K562 (cell line): ENCODE data around the gene COX6B1. TPM values are rescaled to one million over a fixed set of nuclear protein-coding genes. Genes with fewer than 3 reads are reported as not detected.

ENCODE experiments used
- CREBBP ChIP-seq: IDR thresholded peaks from one replicate; pipeline ENCODE4 v1.6.1; 2012; ENCODE audit warnings: low read depth, mild to moderate bottlenecking, control low read depth, inconsistent platforms, low read length
- HDAC8 ChIP-seq: fragments of 450-650 bp; IDR thresholded peaks from 2 replicates; pipeline ENCODE4 v1.6.1; 2016; ENCODE audit warnings: mild to moderate bottlenecking, missing genetic modification characterization, moderate library complexity, missing compliant biosample characterization
- MYC ChIP-seq, 2 experiments: fragments of 250-450 bp in 1 of 2; sonication (Bioruptor Pico) in 1 of 2; IDR thresholded peaks; 2 replicates each; pipeline versions ENCODE4 v1.5.1 to v1.6.1; 2012 to 2021; ENCODE audit warnings: low read depth in 2 of 2, borderline replicate concordance in 1 of 2, improper control_type of control experiment in 1 of 2, low read length in 1 of 2, mild to moderate bottlenecking in 1 of 2, moderate library complexity in 1 of 2
- NFE2L1 ChIP-seq: fragments of 450-650 bp; IDR thresholded peaks from 2 replicates; pipeline ENCODE4 v1.6.1; 2016; ENCODE audit warnings: missing genetic modification characterization, low read depth, mild to moderate bottlenecking, missing compliant biosample characterization, moderate library complexity, borderline replicate concordance
- POLR2AphosphoS2 ChIP-seq: IDR thresholded peaks from 2 replicates; pipeline ENCODE4 v1.6.1; 2012; ENCODE audit warnings: low read length, improper control_type of control experiment
- RBM39 ChIP-seq: fragments of 200-400 bp; formaldehyde crosslinking; optimal IDR thresholded peaks from 2 replicates; pipeline ENCODE3; 2018; ENCODE audit warnings: low read depth, low read length
- SMARCB1 ChIP-seq: IDR thresholded peaks from 2 replicates; pipeline ENCODE4 v1.6.1; 2011; ENCODE audit warnings: improper control_type of control experiment, low read depth; ENCODE audit not compliant: insufficient read length
- SNRNP70 ChIP-seq: fragments of 200-400 bp; formaldehyde crosslinking; optimal IDR thresholded peaks from 2 replicates; pipeline ENCODE3; 2017; ENCODE audit warnings: low read depth, low read length
- SUPT5H ChIP-seq: fragments of 450-650 bp; IDR thresholded peaks from 2 replicates; pipeline ENCODE4 v1.6.1; 2016
- TFAM ChIP-seq: fragments of 250-450 bp; sonication (Bioruptor Pico); conservative IDR thresholded peaks from 2 replicates; pipeline ENCODE4 v1.5.0; 2021; ENCODE audit warnings: mild to moderate bottlenecking, moderate library complexity
- ZEB2 ChIP-seq: fragments of 450-650 bp; IDR thresholded peaks from 2 replicates; pipeline ENCODE4 v1.6.1; 2016
- ZFX ChIP-seq: sonication (generic); formaldehyde crosslinking; IDR thresholded peaks from 2 replicates; pipeline ENCODE4 v1.8.0; 2022; ENCODE audit warnings: mild to moderate bottlenecking, missing genetic modification reagents, moderate library complexity
- ZNF217 ChIP-seq: sonication (generic); formaldehyde crosslinking; IDR thresholded peaks from 2 replicates; pipeline ENCODE4 v1.8.0; 2022; ENCODE audit warnings: mild to moderate bottlenecking, missing genetic modification reagents
- ZNF408 ChIP-seq: fragments of 250-450 bp; sonication (Bioruptor Pico); IDR thresholded peaks from 2 replicates; pipeline ENCODE4 v1.4.0; 2020; ENCODE audit warnings: low read depth, mild to moderate bottlenecking, moderate library complexity
- polyA plus RNA-seq, 8 experiments: library from polyadenylated mRNA; depleted of rRNA in 4 of 8; stranded (reverse) in 5 of 8; unstranded in 3 of 8; fragments of >200 nt; fragmentation: Nextera tagmentation in 2 of 8; fragmentation: Illumina TruSeq in 1 of 8; extraction: Ambion mirVana in 2 of 8; extraction: Trizol in 1 of 8; gene quantifications; 2 replicates each; pipeline versions ENCODE4 v1.2.1 to v1.2.3, GENCODE V29; 2011 to 2014; ENCODE audit warnings: inconsistent platforms in 1 of 8, missing spikeins in 1 of 8
- total RNA-seq, 7 experiments: library from RNA; depleted of rRNA in 6 of 7; stranded (reverse); fragments of >200 nt in 6 of 7; fragmentation: Illumina TruSeq in 2 of 7; extraction: Trizol in 2 of 7; gene quantifications; 2 replicates each; pipeline versions ENCODE4 v1.2.1 to v1.2.3, GENCODE V29; 2011 to 2021; ENCODE audit warnings: low replicate concordance in 1 of 7
- TF ChIP-seq, protein P1 (sequence below): fragments of 250-450 bp; sonication (Bioruptor Pico); IDR thresholded peaks from 2 replicates; pipeline ENCODE4 v1.4.0; 2020; ENCODE audit warnings: mild to moderate bottlenecking
- TF ChIP-seq, protein P2 (sequence below): fragments of 450-650 bp; IDR thresholded peaks from 2 replicates; pipeline ENCODE4 v1.7.0; 2016; ENCODE audit warnings: borderline replicate concordance
- TF ChIP-seq, protein P3 (sequence below): IDR thresholded peaks from 3 replicates; pipeline ENCODE4 v1.6.1; 2011; ENCODE audit warnings: borderline replicate concordance, mild to moderate bottlenecking; ENCODE audit not compliant: insufficient read length, insufficient read depth
- TF ChIP-seq, protein P4 (sequence below): fragments of 250-450 bp; sonication (Bioruptor Pico); IDR thresholded peaks from 2 replicates; pipeline ENCODE4 v1.8.0; 2021; ENCODE audit warnings: moderate library complexity, mild to moderate bottlenecking, inconsistent platforms
- TF ChIP-seq, protein P5 (sequence below): fragments of 450-650 bp; IDR thresholded peaks from 2 replicates; pipeline ENCODE4 v1.7.1; 2018; ENCODE audit warnings: mild to moderate bottlenecking, low read depth; ENCODE audit not compliant: partially characterized antibody
- TF ChIP-seq, protein P6 (sequence below): fragments of 250-450 bp; sonication (Bioruptor Pico); IDR thresholded peaks from 2 replicates; pipeline ENCODE4 v1.5.0; 2020; ENCODE audit warnings: mild to moderate bottlenecking

Gene COX6B1
- total and polyA plus RNA-seq, 9 of the 15 experiments (the other 6 are each of a cell fraction or from before 2014, with no cell fraction given), result 777 to 2,393 (median 1,219) TPM

DNA sequence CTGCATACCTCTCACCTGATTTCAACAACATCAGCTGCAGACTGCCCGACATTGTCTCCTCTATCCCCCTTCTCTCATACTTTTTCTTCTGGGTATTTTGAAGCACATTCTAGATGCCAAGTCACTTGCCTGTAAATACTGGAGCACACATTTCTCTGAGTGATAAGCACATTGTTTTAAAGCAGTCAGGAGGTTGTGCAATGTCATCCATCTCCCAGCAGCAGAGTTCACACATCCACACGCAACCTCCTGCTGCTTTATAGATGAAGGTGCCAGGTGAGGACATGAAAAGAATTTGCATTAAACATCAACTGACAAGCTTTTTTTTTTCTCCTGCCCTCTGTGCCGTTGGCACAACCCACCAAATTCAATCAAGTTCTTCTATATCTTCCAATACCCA is 23.7 kb downstream of the COX6B1 start (continued):
- no peak for TF ChIP-seq POLR2AphosphoS2
- no peak for TF ChIP-seq SMARCB1
- TF ChIP-seq MYC (IDR thresholded peaks at IDR 0.05; ENCODE audit: low read depth, low read length), result peak; percentile 54; the same call in 1 of the 2 replicates
- no peak for TF ChIP-seq MYC (CRISPR knock-in tag; IDR thresholded peaks at IDR 0.05; ENCODE audit: borderline replicate concordance, low read depth)
- TF ChIP-seq TFAM (CRISPR knock-in tag), result no peak
- TF ChIP-seq, protein P1, sequence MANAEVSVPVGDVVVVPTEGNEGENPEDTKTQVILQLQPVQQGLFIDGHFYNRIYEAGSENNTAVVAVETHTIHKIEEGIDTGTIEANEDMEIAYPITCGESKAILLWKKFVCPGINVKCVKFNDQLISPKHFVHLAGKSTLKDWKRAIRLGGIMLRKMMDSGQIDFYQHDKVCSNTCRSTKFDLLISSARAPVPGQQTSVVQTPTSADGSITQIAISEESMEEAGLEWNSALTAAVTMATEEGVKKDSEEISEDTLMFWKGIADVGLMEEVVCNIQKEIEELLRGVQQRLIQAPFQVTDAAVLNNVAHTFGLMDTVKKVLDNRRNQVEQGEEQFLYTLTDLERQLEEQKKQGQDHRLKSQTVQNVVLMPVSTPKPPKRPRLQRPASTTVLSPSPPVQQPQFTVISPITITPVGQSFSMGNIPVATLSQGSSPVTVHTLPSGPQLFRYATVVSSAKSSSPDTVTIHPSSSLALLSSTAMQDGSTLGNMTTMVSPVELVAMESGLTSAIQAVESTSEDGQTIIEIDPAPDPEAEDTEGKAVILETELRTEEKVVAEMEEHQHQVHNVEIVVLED (CRISPR knock-in tag), result no peak
- TF ChIP-seq ZNF217, result no peak
- TF ChIP-seq ZEB2, result peak; percentile 91
- TF ChIP-seq NFE2L1 (tag), result no peak
- TF ChIP-seq, protein P2, sequence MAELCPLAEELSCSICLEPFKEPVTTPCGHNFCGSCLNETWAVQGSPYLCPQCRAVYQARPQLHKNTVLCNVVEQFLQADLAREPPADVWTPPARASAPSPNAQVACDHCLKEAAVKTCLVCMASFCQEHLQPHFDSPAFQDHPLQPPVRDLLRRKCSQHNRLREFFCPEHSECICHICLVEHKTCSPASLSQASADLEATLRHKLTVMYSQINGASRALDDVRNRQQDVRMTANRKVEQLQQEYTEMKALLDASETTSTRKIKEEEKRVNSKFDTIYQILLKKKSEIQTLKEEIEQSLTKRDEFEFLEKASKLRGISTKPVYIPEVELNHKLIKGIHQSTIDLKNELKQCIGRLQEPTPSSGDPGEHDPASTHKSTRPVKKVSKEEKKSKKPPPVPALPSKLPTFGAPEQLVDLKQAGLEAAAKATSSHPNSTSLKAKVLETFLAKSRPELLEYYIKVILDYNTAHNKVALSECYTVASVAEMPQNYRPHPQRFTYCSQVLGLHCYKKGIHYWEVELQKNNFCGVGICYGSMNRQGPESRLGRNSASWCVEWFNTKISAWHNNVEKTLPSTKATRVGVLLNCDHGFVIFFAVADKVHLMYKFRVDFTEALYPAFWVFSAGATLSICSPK, result no peak
- no peak for TF ChIP-seq RBM39
- no peak for TF ChIP-seq ZNF408 (CRISPR knock-in tag)
- TF ChIP-seq SNRNP70, result no peak
- TF ChIP-seq SUPT5H, result no peak
- no peak for TF ChIP-seq HDAC8 (tag)
- TF ChIP-seq, protein P3, sequence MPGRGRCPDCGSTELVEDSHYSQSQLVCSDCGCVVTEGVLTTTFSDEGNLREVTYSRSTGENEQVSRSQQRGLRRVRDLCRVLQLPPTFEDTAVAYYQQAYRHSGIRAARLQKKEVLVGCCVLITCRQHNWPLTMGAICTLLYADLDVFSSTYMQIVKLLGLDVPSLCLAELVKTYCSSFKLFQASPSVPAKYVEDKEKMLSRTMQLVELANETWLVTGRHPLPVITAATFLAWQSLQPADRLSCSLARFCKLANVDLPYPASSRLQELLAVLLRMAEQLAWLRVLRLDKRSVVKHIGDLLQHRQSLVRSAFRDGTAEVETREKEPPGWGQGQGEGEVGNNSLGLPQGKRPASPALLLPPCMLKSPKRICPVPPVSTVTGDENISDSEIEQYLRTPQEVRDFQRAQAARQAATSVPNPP, result no peak
- TF ChIP-seq, protein P4, sequence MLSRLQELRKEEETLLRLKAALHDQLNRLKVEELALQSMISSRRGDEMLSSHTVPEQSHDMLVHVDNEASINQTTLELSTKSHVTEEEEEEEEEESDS (CRISPR knock-in tag), result no peak
- no peak for TF ChIP-seq ZFX (CRISPR knock-in tag)
- no peak for TF ChIP-seq CREBBP
- TF ChIP-seq, protein P5, sequence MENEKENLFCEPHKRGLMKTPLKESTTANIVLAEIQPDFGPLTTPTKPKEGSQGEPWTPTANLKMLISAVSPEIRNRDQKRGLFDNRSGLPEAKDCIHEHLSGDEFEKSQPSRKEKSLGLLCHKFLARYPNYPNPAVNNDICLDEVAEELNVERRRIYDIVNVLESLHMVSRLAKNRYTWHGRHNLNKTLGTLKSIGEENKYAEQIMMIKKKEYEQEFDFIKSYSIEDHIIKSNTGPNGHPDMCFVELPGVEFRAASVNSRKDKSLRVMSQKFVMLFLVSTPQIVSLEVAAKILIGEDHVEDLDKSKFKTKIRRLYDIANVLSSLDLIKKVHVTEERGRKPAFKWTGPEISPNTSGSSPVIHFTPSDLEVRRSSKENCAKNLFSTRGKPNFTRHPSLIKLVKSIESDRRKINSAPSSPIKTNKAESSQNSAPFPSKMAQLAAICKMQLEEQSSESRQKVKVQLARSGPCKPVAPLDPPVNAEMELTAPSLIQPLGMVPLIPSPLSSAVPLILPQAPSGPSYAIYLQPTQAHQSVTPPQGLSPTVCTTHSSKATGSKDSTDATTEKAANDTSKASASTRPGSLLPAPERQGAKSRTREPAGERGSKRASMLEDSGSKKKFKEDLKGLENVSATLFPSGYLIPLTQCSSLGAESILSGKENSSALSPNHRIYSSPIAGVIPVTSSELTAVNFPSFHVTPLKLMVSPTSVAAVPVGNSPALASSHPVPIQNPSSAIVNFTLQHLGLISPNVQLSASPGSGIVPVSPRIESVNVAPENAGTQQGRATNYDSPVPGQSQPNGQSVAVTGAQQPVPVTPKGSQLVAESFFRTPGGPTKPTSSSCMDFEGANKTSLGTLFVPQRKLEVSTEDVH, result no peak
- TF ChIP-seq, protein P6, sequence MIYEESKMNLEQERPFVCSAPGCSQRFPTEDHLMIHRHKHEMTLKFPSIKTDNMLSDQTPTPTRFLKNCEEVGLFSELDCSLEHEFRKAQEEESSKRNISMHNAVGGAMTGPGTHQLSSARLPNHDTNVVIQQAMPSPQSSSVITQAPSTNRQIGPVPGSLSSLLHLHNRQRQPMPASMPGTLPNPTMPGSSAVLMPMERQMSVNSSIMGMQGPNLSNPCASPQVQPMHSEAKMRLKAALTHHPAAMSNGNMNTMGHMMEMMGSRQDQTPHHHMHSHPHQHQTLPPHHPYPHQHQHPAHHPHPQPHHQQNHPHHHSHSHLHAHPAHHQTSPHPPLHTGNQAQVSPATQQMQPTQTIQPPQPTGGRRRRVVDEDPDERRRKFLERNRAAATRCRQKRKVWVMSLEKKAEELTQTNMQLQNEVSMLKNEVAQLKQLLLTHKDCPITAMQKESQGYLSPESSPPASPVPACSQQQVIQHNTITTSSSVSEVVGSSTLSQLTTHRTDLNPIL (CRISPR knock-in tag), result no peak
